D721Med (cell line): ENCODE data around the gene TACR1.

Experiments used
- DNase-seq: peaks from one replicate; pipeline ENCODE4 v3.0.0; 2011; ENCODE audit warnings: low spot score; ENCODE audit not compliant: insufficient read length
- FAIRE-seq: peaks from 2 replicates; lab custom pipeline; 2011; peaks lifted over from hg19 to GRCh38; lab: Jason Lieb, UNC
- CTCF ChIP-seq: IDR thresholded peaks from 2 replicates; pipeline ENCODE4 v1.5.1; 2012; ENCODE audit warnings: mild to moderate bottlenecking, control low read depth; ENCODE audit not compliant: insufficient read depth; ENCODE audit errors: missing control alignments

Gene TACR1

GRCh38 chr2:75041731-75042600, 157.4 kb downstream of the TACR1 start:
- no peak for TF ChIP-seq CTCF
- FAIRE-seq (no peak), DNase-seq (no peak)

GRCh38 chr2:75041226-75041625, 158.1 kb downstream of the TACR1 start:
- FAIRE-seq (no peak), DNase-seq (no peak)

GRCh38 chr2:75035444-75036353, 163.6 kb downstream of the TACR1 start:
- no peak for DNase-seq
- TF ChIP-seq CTCF, result no peak
- no peak for FAIRE-seq

More at GRCh38 chr2:75041226-75041625, 158.1 kb downstream of the TACR1 start:
- no peak for TF ChIP-seq CTCF

GRCh38 chr2:75033516-75033915, 165.8 kb downstream of the TACR1 start:
- DNase-seq, result no peak
- FAIRE-seq, result no peak
- TF ChIP-seq CTCF, result no peak

GRCh38 chr2:75031906-75032803, 167.2 kb downstream of the TACR1 start:
- DNase-seq (no peak), FAIRE-seq (no peak)
- TF ChIP-seq CTCF, result no peak

GRCh38 chr2:75031171-75031570, 168.1 kb downstream of the TACR1 start:
- no peak for DNase-seq
- TF ChIP-seq CTCF, result no peak
- no peak for FAIRE-seq
